OCI-LY3 (cell line): ENCODE results near the gene CHKA.
A peak's percentile ranks its signal among the peaks of the same experiment; 100 is the strongest.

Experiments
- H2AFZ ChIP-seq: fragments of 200-600, 300-600 bp; shearing (Covaris generic); 2 replicates; pipeline ENCODE4 v1.6.0; 2014; ENCODE audit warnings: antibody characterized with exemption, low read depth, low read length
- H3K27ac ChIP-seq: fragments of 200-600, 300-600 bp; sonication (generic); 2 replicates; pipeline ENCODE4 v1.5.1; 2014; ENCODE audit warnings: mild to moderate bottlenecking, low read length, moderate library complexity, mixed read lengths
- H3K27me3 ChIP-seq: fragments of 200-600, 300-600 bp; sonication (generic); 2 replicates; pipeline ENCODE4 v1.6.1; 2014; ENCODE audit warnings: low read depth, low read length, mixed read lengths
- H3K36me3 ChIP-seq: fragments of 200-600, 300-600 bp; sonication (generic); replicated peaks from 2 replicates; pipeline ENCODE3; 2014; ENCODE audit warnings: low read depth, low read length, mixed read lengths
- H3K4me1 ChIP-seq: fragments of 300-600, 200-600 bp; sonication (generic); 2 replicates; pipeline ENCODE4 v1.6.1; 2014; ENCODE audit warnings: low read length, mixed read lengths
- H3K4me2 ChIP-seq: fragments of 200-600, 300-600 bp; sonication (generic); 2 replicates; pipeline ENCODE4 v1.6.1; 2014; ENCODE audit warnings: low read length, mixed read lengths
- H3K4me3 ChIP-seq: fragments of 300-600, 200-600 bp; sonication (generic); 2 replicates; pipeline ENCODE4 v1.5.1; 2014; ENCODE audit warnings: antibody characterized with exemption, mild to moderate bottlenecking, low read length, moderate library complexity
- H3K79me2 ChIP-seq: fragments of 300-600, 200-600 bp; shearing (Covaris generic); 2 replicates; pipeline ENCODE4 v1.6.1; 2014; ENCODE audit warnings: mild to moderate bottlenecking, low read length, mixed read lengths
- H3K9ac ChIP-seq: fragments of 300-600, 200-600 bp; shearing (Covaris generic); 2 replicates; pipeline ENCODE4 v1.6.0; 2014; ENCODE audit warnings: mild to moderate bottlenecking, low read length, moderate library complexity
- H3K9me3 ChIP-seq: fragments of 200-600, 300-600 bp; shearing (Covaris generic); 2 replicates; pipeline ENCODE4 v1.6.1; 2014; ENCODE audit warnings: low read length, mixed read lengths; ENCODE audit not compliant: insufficient read depth
- H4K20me1 ChIP-seq: fragments of 200-600, 300-600 bp; sonication (generic); 2 replicates; pipeline ENCODE4 v1.6.1; 2016; ENCODE audit warnings: low read length, mixed read lengths; ENCODE audit not compliant: insufficient read depth
- CTCF ChIP-seq: fragments of 200-600, 300-600 bp; sonication (generic); IDR thresholded peaks from 2 replicates; pipeline ENCODE4 v1.5.1; 2014; ENCODE audit warnings: antibody characterized with exemption, low read length, low read depth
- EZH2phosphoT487 ChIP-seq: fragments of 200-600 bp; shearing (Covaris generic); IDR thresholded peaks from 2 replicates; pipeline ENCODE4 v1.6.1; 2018; ENCODE audit warnings: antibody characterized with exemption, mixed run types, low read depth

Gene CHKA

GRCh38 chr11:68121067-68121899 is at the start of gene CHKA:
Gene CHKA (minus strand): TSS chr11:68121388. CDS start chr11:68121177, 211 bp downstream.
- H3K79me2 ChIP-seq = peaks cover 55% of the 10 kb centered on the region
- peaks cover 21% of the 10 kb centered on the region for H4K20me1 ChIP-seq
- peaks cover 22% of the 10 kb centered on the region for H3K4me1 ChIP-seq
- no peaks in the 10 kb centered on the region for H3K27me3 ChIP-seq
- no peaks in the 10 kb centered on the region for H3K9me3 ChIP-seq
- peak within 1 kb of the TSS; percentile 77 for H3K27ac ChIP-seq
- H2AFZ ChIP-seq = peak within 1 kb of the TSS; percentile 80
- peaks cover 12% of the 10 kb centered on the region for H3K36me3 ChIP-seq
- H3K4me3 ChIP-seq = peak within 1 kb of the TSS; percentile 86
- no peak for TF ChIP-seq EZH2phosphoT487
- TF ChIP-seq CTCF = no peak
- peak within 1 kb of the TSS; percentile 88 for H3K9ac ChIP-seq
- H3K4me2 ChIP-seq = peak within 1 kb of the TSS; percentile 97

- H3K36me3 ChIP-seq = peaks cover 65% of the 10 kb centered on the region
- H3K27ac ChIP-seq = no peak overlapping the region
- H3K4me2 ChIP-seq = no peak overlapping the region
- no peaks in the 10 kb centered on the region for H3K79me2 ChIP-seq
- H3K9me3 ChIP-seq = no peaks in the 10 kb centered on the region
- no peak overlapping the region for H3K9ac ChIP-seq
- peaks cover 3% of the 10 kb centered on the region for H3K4me1 ChIP-seq
- H3K4me3 ChIP-seq = no peak overlapping the region
- H3K27me3 ChIP-seq = no peaks in the 10 kb centered on the region
- no peak overlapping the region for H2AFZ ChIP-seq
- TF ChIP-seq EZH2phosphoT487 (no peak), CTCF (no peak)
- H4K20me1 ChIP-seq = no peaks in the 10 kb centered on the region
Measured at GRCh38 chr11:68169442-68169841, 48.3 kb upstream of the CHKA start.

GRCh38 chr11:68168694-68169093 is 47.5 kb upstream of the CHKA start:
- Histone ChIP-seq H3K4me3 (no peak overlapping the region), H3K27ac (no peak overlapping the region), H3K9me3 (no peaks in the 10 kb centered on the region), H3K9ac (no peak overlapping the region), H3K36me3 (peaks cover 68% of the 10 kb centered on the region), H3K79me2 (no peaks in the 10 kb centered on the region), H4K20me1 (no peaks in the 10 kb centered on the region), H3K27me3 (no peaks in the 10 kb centered on the region), H2AFZ (no peak overlapping the region), H3K4me1 (peaks cover 10% of the 10 kb centered on the region), H3K4me2 (no peak overlapping the region)
- TF ChIP-seq EZH2phosphoT487 (no peak), CTCF (no peak)

GRCh38 chr11:68167474-68167873 is 46.3 kb upstream of the CHKA start:
- H2AFZ ChIP-seq = no peak overlapping the region
- peaks cover 10% of the 10 kb centered on the region for H3K4me1 ChIP-seq
- H3K79me2 ChIP-seq = no peaks in the 10 kb centered on the region
- no peak overlapping the region for H3K4me3 ChIP-seq
- no peaks in the 10 kb centered on the region for H3K27me3 ChIP-seq
- H4K20me1 ChIP-seq = no peaks in the 10 kb centered on the region
- H3K36me3 ChIP-seq = peaks cover 75% of the 10 kb centered on the region
- TF ChIP-seq EZH2phosphoT487 (no peak), CTCF (no peak)
- no peak overlapping the region for H3K27ac ChIP-seq
- H3K4me2 ChIP-seq = no peak overlapping the region
- H3K9ac ChIP-seq = no peak overlapping the region
- no peaks in the 10 kb centered on the region for H3K9me3 ChIP-seq
